K562 (cell line): Measurements from ENCODE around the gene CFAP90. TPM values are rescaled to one million over a fixed set of nuclear protein-coding genes. Genes with fewer than 3 reads are reported as not detected.
A peak's percentile ranks its signal among the peaks of the same experiment; 100 is the strongest.

ENCODE experiments used
- GATAD2A ChIP-seq: fragments of 450-650 bp; IDR thresholded peaks from 2 replicates; pipeline ENCODE4 v1.6.1; 2017
- HMG20A ChIP-seq: fragments of 450-650 bp; formaldehyde crosslinking; conservative IDR thresholded peaks from 2 replicates; pipeline ENCODE4 v1.4.0; 2020; ENCODE audit warnings: mild to moderate bottlenecking, mixed read lengths
- KLF13 ChIP-seq: fragments of 450-650 bp; IDR thresholded peaks from 2 replicates; pipeline ENCODE4 v1.6.1; 2016; ENCODE audit warnings: missing genetic modification characterization, low read depth, mild to moderate bottlenecking, missing compliant biosample characterization, moderate library complexity, borderline replicate concordance
- NONO ChIP-seq, 2 experiments: fragments of 200-400 bp in 1 of 2; fragments of 450-650 bp in 1 of 2; formaldehyde crosslinking in 1 of 2; IDR thresholded peaks; 2 replicates each; pipeline ENCODE4 v1.6.1; 2017; ENCODE audit warnings: low read depth in 2 of 2, mild to moderate bottlenecking in 2 of 2, moderate library complexity in 2 of 2, low read length in 1 of 2
- RAD21 ChIP-seq, 2 experiments: fragments of 250-450 bp in 1 of 2; fragments of 450-650 bp in 1 of 2; sonication (Bioruptor Pico) in 1 of 2; formaldehyde crosslinking in 1 of 2; IDR thresholded peaks in 1 of 2; conservative IDR thresholded peaks in 1 of 2; 2 replicates each; pipeline versions ENCODE4 v1.4.0 to v1.8.0; 2020 to 2022; ENCODE audit warnings: mild to moderate bottlenecking in 2 of 2, moderate library complexity in 1 of 2
- TBP ChIP-seq: optimal IDR thresholded peaks from 2 replicates; pipeline ENCODE3; 2011; ENCODE audit warnings: low read depth, low read length, improper control_type of control experiment
- TCF7L2 ChIP-seq: fragments of 150-350 bp; IDR thresholded peaks from 2 replicates; pipeline ENCODE4 v1.6.1; 2016; ENCODE audit warnings: low read depth, mild to moderate bottlenecking, low read length, moderate library complexity
- ZNF175 ChIP-seq: fragments of 200-800 bp; sonication (Bioruptor generic); IDR thresholded peaks from 2 replicates; pipeline ENCODE4 v1.6.1; 2016; ENCODE audit warnings: low read depth, mild to moderate bottlenecking, missing genetic modification characterization, missing compliant biosample characterization
- ZNF75A ChIP-seq: fragments of 450-650 bp; formaldehyde crosslinking; IDR thresholded peaks from 2 replicates; pipeline ENCODE4 v1.4.0; 2020; ENCODE audit warnings: mild to moderate bottlenecking
- ZSCAN32 ChIP-seq: fragments of 450-650 bp; formaldehyde crosslinking; IDR thresholded peaks from 2 replicates; pipeline ENCODE4 v1.4.0; 2020; ENCODE audit warnings: mild to moderate bottlenecking, moderate library complexity
- polyA plus RNA-seq, 8 experiments: library from polyadenylated mRNA; depleted of rRNA in 4 of 8; stranded (reverse) in 5 of 8; unstranded in 3 of 8; fragments of >200 nt; fragmentation: Nextera tagmentation in 2 of 8; fragmentation: Illumina TruSeq in 1 of 8; extraction: Ambion mirVana in 2 of 8; extraction: Trizol in 1 of 8; gene quantifications; 2 replicates each; pipeline versions ENCODE4 v1.2.1 to v1.2.3, GENCODE V29; 2011 to 2014; ENCODE audit warnings: inconsistent platforms in 1 of 8, missing spikeins in 1 of 8
- total RNA-seq, 7 experiments: library from RNA; depleted of rRNA in 6 of 7; stranded (reverse); fragments of >200 nt in 6 of 7; fragmentation: Illumina TruSeq in 2 of 7; extraction: Trizol in 2 of 7; gene quantifications; 2 replicates each; pipeline versions ENCODE4 v1.2.1 to v1.2.3, GENCODE V29; 2011 to 2021; ENCODE audit warnings: low replicate concordance in 1 of 7
- TF ChIP-seq, protein P1 (sequence below), 2 experiments: fragments of 450-650 bp; IDR thresholded peaks; 2 replicates each; pipeline ENCODE4 v1.6.1; 2018; ENCODE audit warnings: mild to moderate bottlenecking in 2 of 2, low read depth in 1 of 2; ENCODE audit not compliant: partially characterized antibody in 2 of 2
- TF ChIP-seq, protein P2 (sequence below): fragments of 450-650 bp; formaldehyde crosslinking; IDR thresholded peaks from 2 replicates; pipeline ENCODE4 v1.4.0; 2022; ENCODE audit warnings: missing genetic modification characterization
- TF ChIP-seq, protein P3 (sequence below): sonication (generic); formaldehyde crosslinking; IDR thresholded peaks from 2 replicates; pipeline ENCODE4 v1.8.0; 2023; ENCODE audit warnings: mild to moderate bottlenecking, missing genetic modification reagents
- TF ChIP-seq, protein P4 (sequence below): fragments of 250-450 bp; sonication (Bioruptor Pico); IDR thresholded peaks from 2 replicates; pipeline ENCODE4 v1.4.0; 2020; ENCODE audit warnings: mild to moderate bottlenecking, moderate library complexity

The CFAP90 gene
- total and polyA plus RNA-seq, 9 of the 15 experiments (the other 6 are each of a cell fraction or from before 2014, with no cell fraction given): not detected

DNA sequence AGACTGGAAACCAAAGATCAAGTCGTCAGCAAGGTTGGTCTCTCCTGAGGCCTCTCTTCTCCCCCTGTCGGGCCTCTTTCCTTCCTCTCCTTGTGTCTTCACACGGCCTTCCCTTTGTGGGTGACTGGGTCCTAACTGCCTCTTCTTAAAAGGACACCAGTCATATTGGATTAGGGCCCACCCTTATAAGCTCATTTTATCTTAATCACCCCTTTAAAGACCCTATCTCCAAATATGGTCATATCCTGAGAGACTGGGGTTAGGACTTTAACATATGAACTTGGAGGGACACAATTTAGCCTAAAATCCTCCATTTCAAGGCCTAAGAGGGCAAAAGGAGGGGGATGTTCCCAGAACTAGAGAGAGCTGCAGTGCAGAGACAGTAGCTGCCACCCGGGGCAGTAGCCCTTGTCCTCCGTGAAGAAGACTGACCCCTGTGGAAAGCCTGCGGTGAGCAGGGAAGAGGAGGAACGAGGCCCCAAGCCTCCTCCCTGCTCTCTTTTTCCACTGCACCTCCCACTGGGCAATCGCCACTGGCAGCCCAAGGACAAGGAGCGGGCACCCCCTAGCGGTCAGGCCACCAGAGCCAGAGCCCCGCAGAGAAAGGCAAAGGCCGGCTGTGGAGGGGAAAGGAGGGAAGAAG is 34.9 kb downstream of the CFAP90 start (continued):
- TF ChIP-seq, protein P1, sequence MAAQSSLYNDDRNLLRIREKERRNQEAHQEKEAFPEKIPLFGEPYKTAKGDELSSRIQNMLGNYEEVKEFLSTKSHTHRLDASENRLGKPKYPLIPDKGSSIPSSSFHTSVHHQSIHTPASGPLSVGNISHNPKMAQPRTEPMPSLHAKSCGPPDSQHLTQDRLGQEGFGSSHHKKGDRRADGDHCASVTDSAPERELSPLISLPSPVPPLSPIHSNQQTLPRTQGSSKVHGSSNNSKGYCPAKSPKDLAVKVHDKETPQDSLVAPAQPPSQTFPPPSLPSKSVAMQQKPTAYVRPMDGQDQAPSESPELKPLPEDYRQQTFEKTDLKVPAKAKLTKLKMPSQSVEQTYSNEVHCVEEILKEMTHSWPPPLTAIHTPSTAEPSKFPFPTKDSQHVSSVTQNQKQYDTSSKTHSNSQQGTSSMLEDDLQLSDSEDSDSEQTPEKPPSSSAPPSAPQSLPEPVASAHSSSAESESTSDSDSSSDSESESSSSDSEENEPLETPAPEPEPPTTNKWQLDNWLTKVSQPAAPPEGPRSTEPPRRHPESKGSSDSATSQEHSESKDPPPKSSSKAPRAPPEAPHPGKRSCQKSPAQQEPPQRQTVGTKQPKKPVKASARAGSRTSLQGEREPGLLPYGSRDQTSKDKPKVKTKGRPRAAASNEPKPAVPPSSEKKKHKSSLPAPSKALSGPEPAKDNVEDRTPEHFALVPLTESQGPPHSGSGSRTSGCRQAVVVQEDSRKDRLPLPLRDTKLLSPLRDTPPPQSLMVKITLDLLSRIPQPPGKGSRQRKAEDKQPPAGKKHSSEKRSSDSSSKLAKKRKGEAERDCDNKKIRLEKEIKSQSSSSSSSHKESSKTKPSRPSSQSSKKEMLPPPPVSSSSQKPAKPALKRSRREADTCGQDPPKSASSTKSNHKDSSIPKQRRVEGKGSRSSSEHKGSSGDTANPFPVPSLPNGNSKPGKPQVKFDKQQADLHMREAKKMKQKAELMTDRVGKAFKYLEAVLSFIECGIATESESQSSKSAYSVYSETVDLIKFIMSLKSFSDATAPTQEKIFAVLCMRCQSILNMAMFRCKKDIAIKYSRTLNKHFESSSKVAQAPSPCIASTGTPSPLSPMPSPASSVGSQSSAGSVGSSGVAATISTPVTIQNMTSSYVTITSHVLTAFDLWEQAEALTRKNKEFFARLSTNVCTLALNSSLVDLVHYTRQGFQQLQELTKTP (IDR thresholded peaks at IDR 0.05; ENCODE audit: low read depth in 1 of 2, partially characterized antibody in 2 of 2): no peak
- peak; percentile 71 to 87 for TF ChIP-seq RAD21 (CRISPR knock-in tag; conservative IDR thresholded peaks at IDR 0.05 in 1 of 2, IDR thresholded peaks at IDR 0.05 in 1 of 2)
- no peak for TF ChIP-seq GATAD2A
- 0 out of 2 replicates have a peak, but pooled peaks have one; percentile 56 for TF ChIP-seq KLF13 (tag)
- no peak for TF ChIP-seq ZNF75A (CRISPR knock-in tag)
- no peak for TF ChIP-seq NONO (IDR thresholded peaks at IDR 0.05; ENCODE audit: low read depth in 2 of 2, low read length in 1 of 2)
- TF ChIP-seq ZSCAN32: no peak
- no peak for TF ChIP-seq ZNF175
- TF ChIP-seq, protein P2, sequence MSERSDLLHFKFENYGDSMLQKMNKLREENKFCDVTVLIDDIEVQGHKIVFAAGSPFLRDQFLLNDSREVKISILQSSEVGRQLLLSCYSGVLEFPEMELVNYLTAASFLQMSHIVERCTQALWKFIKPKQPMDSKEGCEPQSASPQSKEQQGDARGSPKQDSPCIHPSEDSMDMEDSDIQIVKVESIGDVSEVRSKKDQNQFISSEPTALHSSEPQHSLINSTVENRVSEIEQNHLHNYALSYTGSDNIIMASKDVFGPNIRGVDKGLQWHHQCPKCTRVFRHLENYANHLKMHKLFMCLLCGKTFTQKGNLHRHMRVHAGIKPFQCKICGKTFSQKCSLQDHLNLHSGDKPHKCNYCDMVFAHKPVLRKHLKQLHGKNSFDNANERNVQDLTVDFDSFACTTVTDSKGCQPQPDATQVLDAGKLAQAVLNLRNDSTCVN (CRISPR knock-in tag): no peak
- TF ChIP-seq, protein P3, sequence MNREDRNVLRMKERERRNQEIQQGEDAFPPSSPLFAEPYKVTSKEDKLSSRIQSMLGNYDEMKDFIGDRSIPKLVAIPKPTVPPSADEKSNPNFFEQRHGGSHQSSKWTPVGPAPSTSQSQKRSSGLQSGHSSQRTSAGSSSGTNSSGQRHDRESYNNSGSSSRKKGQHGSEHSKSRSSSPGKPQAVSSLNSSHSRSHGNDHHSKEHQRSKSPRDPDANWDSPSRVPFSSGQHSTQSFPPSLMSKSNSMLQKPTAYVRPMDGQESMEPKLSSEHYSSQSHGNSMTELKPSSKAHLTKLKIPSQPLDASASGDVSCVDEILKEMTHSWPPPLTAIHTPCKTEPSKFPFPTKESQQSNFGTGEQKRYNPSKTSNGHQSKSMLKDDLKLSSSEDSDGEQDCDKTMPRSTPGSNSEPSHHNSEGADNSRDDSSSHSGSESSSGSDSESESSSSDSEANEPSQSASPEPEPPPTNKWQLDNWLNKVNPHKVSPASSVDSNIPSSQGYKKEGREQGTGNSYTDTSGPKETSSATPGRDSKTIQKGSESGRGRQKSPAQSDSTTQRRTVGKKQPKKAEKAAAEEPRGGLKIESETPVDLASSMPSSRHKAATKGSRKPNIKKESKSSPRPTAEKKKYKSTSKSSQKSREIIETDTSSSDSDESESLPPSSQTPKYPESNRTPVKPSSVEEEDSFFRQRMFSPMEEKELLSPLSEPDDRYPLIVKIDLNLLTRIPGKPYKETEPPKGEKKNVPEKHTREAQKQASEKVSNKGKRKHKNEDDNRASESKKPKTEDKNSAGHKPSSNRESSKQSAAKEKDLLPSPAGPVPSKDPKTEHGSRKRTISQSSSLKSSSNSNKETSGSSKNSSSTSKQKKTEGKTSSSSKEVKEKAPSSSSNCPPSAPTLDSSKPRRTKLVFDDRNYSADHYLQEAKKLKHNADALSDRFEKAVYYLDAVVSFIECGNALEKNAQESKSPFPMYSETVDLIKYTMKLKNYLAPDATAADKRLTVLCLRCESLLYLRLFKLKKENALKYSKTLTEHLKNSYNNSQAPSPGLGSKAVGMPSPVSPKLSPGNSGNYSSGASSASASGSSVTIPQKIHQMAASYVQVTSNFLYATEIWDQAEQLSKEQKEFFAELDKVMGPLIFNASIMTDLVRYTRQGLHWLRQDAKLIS (CRISPR knock-in tag): no peak
- no peak for TF ChIP-seq TBP
- TF ChIP-seq, protein P4, sequence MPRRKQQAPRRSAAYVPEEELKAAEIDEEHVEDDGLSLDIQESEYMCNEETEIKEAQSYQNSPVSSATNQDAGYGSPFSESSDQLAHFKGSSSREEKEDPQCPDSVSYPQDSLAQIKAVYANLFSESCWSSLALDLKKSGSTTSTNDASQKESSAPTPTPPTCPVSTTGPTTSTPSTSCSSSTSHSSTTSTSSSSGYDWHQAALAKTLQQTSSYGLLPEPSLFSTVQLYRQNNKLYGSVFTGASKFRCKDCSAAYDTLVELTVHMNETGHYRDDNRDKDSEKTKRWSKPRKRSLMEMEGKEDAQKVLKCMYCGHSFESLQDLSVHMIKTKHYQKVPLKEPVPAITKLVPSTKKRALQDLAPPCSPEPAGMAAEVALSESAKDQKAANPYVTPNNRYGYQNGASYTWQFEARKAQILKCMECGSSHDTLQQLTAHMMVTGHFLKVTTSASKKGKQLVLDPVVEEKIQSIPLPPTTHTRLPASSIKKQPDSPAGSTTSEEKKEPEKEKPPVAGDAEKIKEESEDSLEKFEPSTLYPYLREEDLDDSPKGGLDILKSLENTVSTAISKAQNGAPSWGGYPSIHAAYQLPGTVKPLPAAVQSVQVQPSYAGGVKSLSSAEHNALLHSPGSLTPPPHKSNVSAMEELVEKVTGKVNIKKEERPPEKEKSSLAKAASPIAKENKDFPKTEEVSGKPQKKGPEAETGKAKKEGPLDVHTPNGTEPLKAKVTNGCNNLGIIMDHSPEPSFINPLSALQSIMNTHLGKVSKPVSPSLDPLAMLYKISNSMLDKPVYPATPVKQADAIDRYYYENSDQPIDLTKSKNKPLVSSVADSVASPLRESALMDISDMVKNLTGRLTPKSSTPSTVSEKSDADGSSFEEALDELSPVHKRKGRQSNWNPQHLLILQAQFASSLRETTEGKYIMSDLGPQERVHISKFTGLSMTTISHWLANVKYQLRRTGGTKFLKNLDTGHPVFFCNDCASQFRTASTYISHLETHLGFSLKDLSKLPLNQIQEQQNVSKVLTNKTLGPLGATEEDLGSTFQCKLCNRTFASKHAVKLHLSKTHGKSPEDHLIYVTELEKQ: no peak
- TF ChIP-seq TCF7L2: no peak
- TF ChIP-seq HMG20A (CRISPR knock-in tag): no peak
